Keratinocyte (primary cell): Measurements from ENCODE around the gene RPL38. TPM values are rescaled to one million over a fixed set of nuclear protein-coding genes. Genes with fewer than 3 reads are reported as not detected.

Experiments
- DNase-seq: peaks from one replicate; pipeline ENCODE4 v3.0.0-alpha.2; 2011; ENCODE audit warnings: low read depth, missing footprints, low spot score
- FAIRE-seq: peaks from 2 replicates; lab custom pipeline; 2011; peaks lifted over from hg19 to GRCh38; lab: Jason Lieb, UNC
- H2AFZ ChIP-seq: 2 replicates; pipeline ENCODE4 v1.6.0; 2012; ENCODE audit warnings: low read length, control low read depth, inconsistent platforms; ENCODE audit not compliant: control insufficient read depth
- H3K27ac ChIP-seq: 2 replicates; pipeline ENCODE4 v1.5.1; 2011; ENCODE audit warnings: low read length; ENCODE audit not compliant: control insufficient read depth, insufficient read depth
- H3K27me3 ChIP-seq: 3 replicates; pipeline ENCODE4 v1.6.0; 2011; ENCODE audit warnings: low read length; ENCODE audit not compliant: control insufficient read depth, insufficient read depth; ENCODE audit errors: extremely low read depth
- H3K36me3 ChIP-seq, 2 experiments: 2 replicates in 1 of 2; 3 replicates in 1 of 2; pipeline ENCODE4 v1.5.1; 2011; ENCODE audit warnings: low read length in 2 of 2, mild to moderate bottlenecking in 1 of 2; ENCODE audit not compliant: control insufficient read depth in 2 of 2, insufficient read depth in 2 of 2; ENCODE audit errors: extremely low read depth in 1 of 2
- H3K4me1 ChIP-seq: 3 replicates; pipeline ENCODE4 v1.5.1; 2011; ENCODE audit warnings: low read length; ENCODE audit not compliant: control insufficient read depth, insufficient read depth; ENCODE audit errors: extremely low read depth
- H3K4me2 ChIP-seq: 3 replicates; pipeline ENCODE4 v1.6.0; 2011; ENCODE audit warnings: low read depth, low read length; ENCODE audit not compliant: control insufficient read depth, insufficient read depth; ENCODE audit errors: extremely low read depth
- H3K4me3 ChIP-seq, 3 experiments: fragments of 200-600 bp in 1 of 3; sonication (generic) in 1 of 3; 2 replicates in 2 of 3; 3 replicates in 1 of 3; pipeline ENCODE4 v1.5.1; 2011 to 2016; ENCODE audit warnings: low read length in 3 of 3, mild to moderate bottlenecking in 3 of 3, control low read depth in 2 of 3, inconsistent platforms in 1 of 3, low read depth in 1 of 3, mixed read lengths in 1 of 3, mixed run types in 1 of 3, moderate library complexity in 1 of 3; ENCODE audit not compliant: control insufficient read depth in 2 of 3, insufficient read depth in 2 of 3; ENCODE audit errors: extremely low read depth in 1 of 3
- H3K79me2 ChIP-seq: 2 replicates; pipeline ENCODE4 v1.6.0; 2012; ENCODE audit warnings: low read length; ENCODE audit not compliant: control insufficient read depth, insufficient read depth
- H3K9ac ChIP-seq: 3 replicates; pipeline ENCODE4 v1.6.0; 2011; ENCODE audit warnings: low read length; ENCODE audit not compliant: control insufficient read depth, insufficient read depth; ENCODE audit errors: extremely low read depth
- H3K9me1 ChIP-seq: 3 replicates; pipeline ENCODE4 v1.6.0; 2011; ENCODE audit warnings: low read length; ENCODE audit not compliant: control insufficient read depth, insufficient read depth; ENCODE audit errors: extremely low read depth
- H3K9me3 ChIP-seq: 2 replicates; pipeline ENCODE4 v1.5.1; 2012; ENCODE audit warnings: low read depth, low read length; ENCODE audit not compliant: control insufficient read depth
- H4K20me1 ChIP-seq: 3 replicates; pipeline ENCODE4 v1.6.0; 2011; ENCODE audit warnings: low read length; ENCODE audit not compliant: control insufficient read depth, insufficient read depth; ENCODE audit errors: extremely low read depth
- EZH2 ChIP-seq: IDR thresholded peaks from one replicate; pipeline ENCODE4 v1.6.1; 2012; ENCODE audit warnings: inconsistent platforms, mild to moderate bottlenecking, low read length, moderate library complexity
- dilution Hi-C: fragments of 300-500 bp; cut with MboI; formaldehyde crosslinking; loops from one replicate; pipeline ENCODE4 v1.7.0; 2020; ENCODE audit warnings: low sequenced_read_pairs; ENCODE audit not compliant: extremely low pct_ligation_motif_present
- polyA plus RNA-seq, 5 experiments: library from polyadenylated mRNA; depleted of rRNA in 3 of 5; stranded (reverse) in 3 of 5; stranded (forward) in 1 of 5; unstranded in 1 of 5; fragments of >200 nt; gene quantifications; 1 replicate in 1 of 5; 2 replicates in 3 of 5; 3 replicates in 1 of 5; pipeline versions ENCODE4 v1.2.1 to v1.2.3, GENCODE V29; 2011 to 2012; ENCODE audit warnings: missing spikeins in 2 of 5, low read depth in 1 of 5, low replicate concordance in 1 of 5
- TF ChIP-seq, protein P1 (sequence below), 3 experiments: IDR thresholded peaks in 1 of 3; conservative IDR thresholded peaks in 1 of 3; optimal IDR thresholded peaks in 1 of 3; 2 replicates in 2 of 3; 3 replicates in 1 of 3; pipeline versions ENCODE3 to v1.5.1; 2011; ENCODE audit warnings: low read length in 3 of 3, mild to moderate bottlenecking in 3 of 3, moderate library complexity in 2 of 3, control low read depth in 1 of 3, inconsistent platforms in 1 of 3; ENCODE audit not compliant: insufficient read depth in 2 of 3; ENCODE audit errors: extremely low read depth in 1 of 3

RPL38 gene
- polyA plus RNA-seq, 1 donor (not counting 4 experiments of a cell fraction or from before 2014, with no cell fraction given), result 1,779 TPM

DNA sequence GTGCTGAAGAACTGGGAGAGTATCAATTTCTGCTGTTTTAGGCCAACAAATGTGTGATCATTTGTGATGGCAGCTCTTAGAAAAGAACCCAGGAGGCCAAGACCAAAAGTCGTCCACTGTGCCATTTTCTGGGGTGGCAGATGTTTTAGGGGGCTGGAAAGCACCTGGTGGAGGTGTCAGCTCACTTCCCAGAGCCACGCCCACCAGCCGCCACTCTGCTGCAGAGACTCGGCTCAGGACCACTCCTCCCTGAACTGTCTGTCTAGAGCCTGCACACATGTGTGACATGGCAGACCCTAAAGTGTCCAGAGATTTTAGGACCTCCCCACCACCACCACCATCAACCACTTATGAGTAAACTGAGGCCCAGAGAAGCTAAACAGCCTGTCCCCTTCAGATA is 23.9 kb upstream of the RPL38 start:
- Histone ChIP-seq H3K27me3 (peaks cover 5% of the 10 kb centered on the region), H3K36me3 (no peaks in the 10 kb centered on the region)
- no peak for FAIRE-seq

DNA sequence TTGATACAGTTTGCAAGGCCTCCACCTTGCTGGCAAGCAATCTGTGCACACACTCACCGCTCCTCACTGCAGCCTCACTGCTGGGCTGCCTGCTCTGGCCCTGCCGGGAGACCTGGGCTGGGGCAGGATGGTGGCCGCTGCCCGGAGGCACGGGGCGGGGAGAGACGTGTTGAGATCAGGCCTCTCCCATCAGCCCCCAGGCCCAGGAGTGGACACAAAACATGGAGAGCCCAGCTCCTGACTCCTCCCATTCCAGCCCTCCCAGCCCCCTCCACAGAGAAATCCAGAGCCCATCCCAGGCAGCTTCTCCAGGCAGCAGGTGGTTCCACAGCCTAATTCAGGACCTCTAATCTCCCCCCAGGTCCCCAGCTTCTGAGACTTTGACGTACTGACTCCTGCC is 23.1 kb upstream of the RPL38 start:
- Histone ChIP-seq H3K9me3 (no peaks in the 10 kb centered on the region), H3K27ac (no peak overlapping the region), H3K4me2 (no peak overlapping the region), H4K20me1 (no peaks in the 10 kb centered on the region), H3K4me3 (no peak overlapping the region), H3K9ac (no peak overlapping the region), H3K9me1 (no peaks in the 10 kb centered on the region), H2AFZ (no peak overlapping the region), H3K4me1 (no peaks in the 10 kb centered on the region), H3K27me3 (no peaks in the 10 kb centered on the region), H3K36me3 (no peaks in the 10 kb centered on the region), H3K79me2 (no peaks in the 10 kb centered on the region)
- DNase-seq (no peak), FAIRE-seq (no peak)
- TF ChIP-seq, protein P1, sequence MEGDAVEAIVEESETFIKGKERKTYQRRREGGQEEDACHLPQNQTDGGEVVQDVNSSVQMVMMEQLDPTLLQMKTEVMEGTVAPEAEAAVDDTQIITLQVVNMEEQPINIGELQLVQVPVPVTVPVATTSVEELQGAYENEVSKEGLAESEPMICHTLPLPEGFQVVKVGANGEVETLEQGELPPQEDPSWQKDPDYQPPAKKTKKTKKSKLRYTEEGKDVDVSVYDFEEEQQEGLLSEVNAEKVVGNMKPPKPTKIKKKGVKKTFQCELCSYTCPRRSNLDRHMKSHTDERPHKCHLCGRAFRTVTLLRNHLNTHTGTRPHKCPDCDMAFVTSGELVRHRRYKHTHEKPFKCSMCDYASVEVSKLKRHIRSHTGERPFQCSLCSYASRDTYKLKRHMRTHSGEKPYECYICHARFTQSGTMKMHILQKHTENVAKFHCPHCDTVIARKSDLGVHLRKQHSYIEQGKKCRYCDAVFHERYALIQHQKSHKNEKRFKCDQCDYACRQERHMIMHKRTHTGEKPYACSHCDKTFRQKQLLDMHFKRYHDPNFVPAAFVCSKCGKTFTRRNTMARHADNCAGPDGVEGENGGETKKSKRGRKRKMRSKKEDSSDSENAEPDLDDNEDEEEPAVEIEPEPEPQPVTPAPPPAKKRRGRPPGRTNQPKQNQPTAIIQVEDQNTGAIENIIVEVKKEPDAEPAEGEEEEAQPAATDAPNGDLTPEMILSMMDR (optimal IDR thresholded peaks at IDR 0.05 in 1 of 3, IDR thresholded peaks at IDR 0.05 in 1 of 3, conservative IDR thresholded peaks at IDR 0.05 in 1 of 3; ENCODE audit: extremely low read depth in 1 of 3, insufficient read depth in 2 of 3, low read length in 3 of 3), result no peak
- TF ChIP-seq EZH2, result no peak
- dilution Hi-C loops, result no loop called here

More for the DNA sequence above, 23.9 kb upstream of the RPL38 start:
- TF ChIP-seq, protein P1 (optimal IDR thresholded peaks at IDR 0.05 in 1 of 3, IDR thresholded peaks at IDR 0.05 in 1 of 3, conservative IDR thresholded peaks at IDR 0.05 in 1 of 3; ENCODE audit: extremely low read depth in 1 of 3, insufficient read depth in 2 of 3, low read length in 3 of 3), result no peak
- TF ChIP-seq EZH2, result no peak
- dilution Hi-C loops, result no loop called here
- Histone ChIP-seq H3K4me1 (no peaks in the 10 kb centered on the region), H3K9me3 (no peaks in the 10 kb centered on the region), H3K4me2 (no peak overlapping the region), H3K79me2 (no peaks in the 10 kb centered on the region), H3K9me1 (no peaks in the 10 kb centered on the region), H2AFZ (no peak overlapping the region), H3K4me3 (no peak overlapping the region), H3K27ac (no peak overlapping the region), H3K9ac (no peak overlapping the region), H4K20me1 (no peaks in the 10 kb centered on the region)
- DNase-seq, result no peak
